Measurements from ENCODE around the gene KHDC1L.

DNA sequence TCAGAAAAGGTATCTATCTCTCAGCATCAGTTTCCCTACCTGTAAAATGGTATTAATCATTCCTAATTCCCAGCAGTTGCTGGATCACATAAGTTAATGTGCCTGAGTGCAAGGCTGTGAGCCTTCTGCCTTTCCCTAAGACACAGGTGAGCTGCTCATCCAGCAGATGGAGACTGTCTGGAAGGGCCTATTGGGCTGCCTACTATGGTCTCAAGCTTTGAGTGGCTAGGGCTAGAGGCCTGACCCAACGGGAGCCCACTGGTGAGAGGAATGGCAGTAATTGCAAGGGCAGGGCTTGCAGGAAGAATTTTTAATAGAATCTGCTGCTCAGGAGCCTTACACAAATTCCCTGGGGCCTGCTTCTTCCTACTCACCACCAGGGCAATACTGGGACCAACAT is 33.4 kb upstream of the KHDC1L start:
- TF ChIP-seq, protein P1, sequence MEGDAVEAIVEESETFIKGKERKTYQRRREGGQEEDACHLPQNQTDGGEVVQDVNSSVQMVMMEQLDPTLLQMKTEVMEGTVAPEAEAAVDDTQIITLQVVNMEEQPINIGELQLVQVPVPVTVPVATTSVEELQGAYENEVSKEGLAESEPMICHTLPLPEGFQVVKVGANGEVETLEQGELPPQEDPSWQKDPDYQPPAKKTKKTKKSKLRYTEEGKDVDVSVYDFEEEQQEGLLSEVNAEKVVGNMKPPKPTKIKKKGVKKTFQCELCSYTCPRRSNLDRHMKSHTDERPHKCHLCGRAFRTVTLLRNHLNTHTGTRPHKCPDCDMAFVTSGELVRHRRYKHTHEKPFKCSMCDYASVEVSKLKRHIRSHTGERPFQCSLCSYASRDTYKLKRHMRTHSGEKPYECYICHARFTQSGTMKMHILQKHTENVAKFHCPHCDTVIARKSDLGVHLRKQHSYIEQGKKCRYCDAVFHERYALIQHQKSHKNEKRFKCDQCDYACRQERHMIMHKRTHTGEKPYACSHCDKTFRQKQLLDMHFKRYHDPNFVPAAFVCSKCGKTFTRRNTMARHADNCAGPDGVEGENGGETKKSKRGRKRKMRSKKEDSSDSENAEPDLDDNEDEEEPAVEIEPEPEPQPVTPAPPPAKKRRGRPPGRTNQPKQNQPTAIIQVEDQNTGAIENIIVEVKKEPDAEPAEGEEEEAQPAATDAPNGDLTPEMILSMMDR (IDR thresholded peaks at IDR 0.05) = no peak
- TF ChIP-seq CBX2 (IDR thresholded peaks at IDR 0.05; ENCODE audit: borderline replicate concordance, low read depth) (no peak), EP300 (IDR thresholded peaks at IDR 0.05) (no peak), RAD21 (conservative IDR thresholded peaks at IDR 0.05 in 1 of 2, IDR thresholded peaks at IDR 0.05 in 1 of 2) (no peak), MYC (IDR thresholded peaks at IDR 0.05; ENCODE audit: borderline replicate concordance, low read length) (no peak), ZFP36 (IDR thresholded peaks at IDR 0.05; ENCODE audit: borderline replicate concordance, partially characterized antibody) (no peak), FOSB (CRISPR knock-in tag; IDR thresholded peaks at IDR 0.05) (no peak), NFE2L2 (conservative IDR thresholded peaks at IDR 0.05; ENCODE audit: low read length) (no peak), SREBF2 (IDR thresholded peaks at IDR 0.05) (no peak), MAFK (IDR thresholded peaks at IDR 0.05; ENCODE audit: partially characterized antibody) (no peak)
- TF ChIP-seq, protein P2, sequence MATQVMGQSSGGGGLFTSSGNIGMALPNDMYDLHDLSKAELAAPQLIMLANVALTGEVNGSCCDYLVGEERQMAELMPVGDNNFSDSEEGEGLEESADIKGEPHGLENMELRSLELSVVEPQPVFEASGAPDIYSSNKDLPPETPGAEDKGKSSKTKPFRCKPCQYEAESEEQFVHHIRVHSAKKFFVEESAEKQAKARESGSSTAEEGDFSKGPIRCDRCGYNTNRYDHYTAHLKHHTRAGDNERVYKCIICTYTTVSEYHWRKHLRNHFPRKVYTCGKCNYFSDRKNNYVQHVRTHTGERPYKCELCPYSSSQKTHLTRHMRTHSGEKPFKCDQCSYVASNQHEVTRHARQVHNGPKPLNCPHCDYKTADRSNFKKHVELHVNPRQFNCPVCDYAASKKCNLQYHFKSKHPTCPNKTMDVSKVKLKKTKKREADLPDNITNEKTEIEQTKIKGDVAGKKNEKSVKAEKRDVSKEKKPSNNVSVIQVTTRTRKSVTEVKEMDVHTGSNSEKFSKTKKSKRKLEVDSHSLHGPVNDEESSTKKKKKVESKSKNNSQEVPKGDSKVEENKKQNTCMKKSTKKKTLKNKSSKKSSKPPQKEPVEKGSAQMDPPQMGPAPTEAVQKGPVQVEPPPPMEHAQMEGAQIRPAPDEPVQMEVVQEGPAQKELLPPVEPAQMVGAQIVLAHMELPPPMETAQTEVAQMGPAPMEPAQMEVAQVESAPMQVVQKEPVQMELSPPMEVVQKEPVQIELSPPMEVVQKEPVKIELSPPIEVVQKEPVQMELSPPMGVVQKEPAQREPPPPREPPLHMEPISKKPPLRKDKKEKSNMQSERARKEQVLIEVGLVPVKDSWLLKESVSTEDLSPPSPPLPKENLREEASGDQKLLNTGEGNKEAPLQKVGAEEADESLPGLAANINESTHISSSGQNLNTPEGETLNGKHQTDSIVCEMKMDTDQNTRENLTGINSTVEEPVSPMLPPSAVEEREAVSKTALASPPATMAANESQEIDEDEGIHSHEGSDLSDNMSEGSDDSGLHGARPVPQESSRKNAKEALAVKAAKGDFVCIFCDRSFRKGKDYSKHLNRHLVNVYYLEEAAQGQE (IDR thresholded peaks at IDR 0.05) = no peak

Data from A549 (cell line).